CD14-positive monocyte (primary cell): ENCODE data around the gene PTPRR. TPM values are rescaled to one million over a fixed set of nuclear protein-coding genes. Genes with fewer than 3 reads are reported as not detected.

ENCODE experiments used
- DNase-seq, 3 donors: peaks; one replicate each; pipeline ENCODE4 v3.0.0-alpha.2; 2011 to 2022
- H2AFZ ChIP-seq: 2 replicates; pipeline ENCODE4 v1.6.0; 2012; ENCODE audit warnings: mild to moderate bottlenecking, low read depth, low read length, inconsistent platforms; ENCODE audit not compliant: insufficient read depth, poor library complexity, severe bottlenecking
- H3K27ac ChIP-seq, 2 donors: 1 replicate in 1 of 2; 2 replicates in 1 of 2; pipeline ENCODE4 v1.5.1; 2012 to 2013; ENCODE audit warnings: low read length in 2 of 2, control low read depth in 1 of 2, inconsistent platforms in 1 of 2, low read depth in 1 of 2, mild to moderate bottlenecking in 1 of 2
- H3K27me3 ChIP-seq, 2 donors: one replicate each; pipeline versions ENCODE4 v1.6.0 to v1.6.1; 2011 to 2013; ENCODE audit warnings: low read length in 2 of 2; ENCODE audit not compliant: control insufficient read depth in 2 of 2, insufficient read depth in 2 of 2
- H3K36me3 ChIP-seq, 2 donors: replicated peaks in 1 of 2; 1 replicate in 1 of 2; 2 replicates in 1 of 2; pipeline versions ENCODE4 v1.5.1 to v1.6.1; 2012 to 2013; ENCODE audit warnings: low read length in 2 of 2, control low read depth in 1 of 2, inconsistent platforms in 1 of 2, mild to moderate bottlenecking in 1 of 2; ENCODE audit not compliant: insufficient read depth in 2 of 2, control insufficient read depth in 1 of 2
- H3K4me1 ChIP-seq, 2 donors: 1 replicate in 1 of 2; 2 replicates in 1 of 2; pipeline versions ENCODE4 v1.5.1 to v1.6.1; 2012 to 2013; ENCODE audit warnings: low read length in 2 of 2, control low read depth in 1 of 2, inconsistent platforms in 1 of 2, mild to moderate bottlenecking in 1 of 2, moderate library complexity in 1 of 2; ENCODE audit not compliant: insufficient read depth in 2 of 2, control insufficient read depth in 1 of 2
- H3K4me2 ChIP-seq: replicated peaks from 2 replicates; pipeline ENCODE3; 2012; ENCODE audit warnings: low read length, moderate library complexity, mild to moderate bottlenecking; ENCODE audit not compliant: poor library complexity, severe bottlenecking; ENCODE audit errors: extremely low read depth
- H3K4me3 ChIP-seq, 3 experiments: fragments of 200-600 bp in 1 of 3; sonication (generic) in 1 of 3; replicated peaks in 1 of 3; 1 replicate in 2 of 3; 2 replicates in 1 of 3; pipeline ENCODE4 v1.5.1; 2011 to 2013; ENCODE audit warnings: low read length in 3 of 3, mild to moderate bottlenecking in 3 of 3, control low read depth in 2 of 3, low read depth in 2 of 3, inconsistent platforms in 1 of 3, moderate library complexity in 1 of 3
- H3K79me2 ChIP-seq: 2 replicates; pipeline ENCODE4 v1.6.0; 2012; ENCODE audit warnings: mild to moderate bottlenecking, control low read depth, inconsistent platforms, low read length, moderate library complexity; ENCODE audit not compliant: insufficient read depth
- H3K9ac ChIP-seq: 2 replicates; pipeline ENCODE4 v1.6.0; 2017; ENCODE audit warnings: low read length, mild to moderate bottlenecking; ENCODE audit not compliant: insufficient read depth, poor library complexity, severe bottlenecking
- H3K9me3 ChIP-seq, 2 donors: replicated peaks in 1 of 2; 1 replicate in 1 of 2; 2 replicates in 1 of 2; pipeline versions ENCODE4 v1.5.1 to v1.6.1; 2012 to 2013; ENCODE audit warnings: low read length in 2 of 2, control low read depth in 1 of 2; ENCODE audit not compliant: control insufficient read depth in 1 of 2, insufficient read depth in 1 of 2
- H4K20me1 ChIP-seq: 2 replicates; pipeline ENCODE4 v1.6.0; 2012; ENCODE audit warnings: mild to moderate bottlenecking, low read length, control low read depth, moderate library complexity; ENCODE audit not compliant: insufficient read depth
- H3K27ac Mint-ChIP-seq, 7 donors: one replicate each; pipeline ENCODE4 v1.8.0; 2020; ENCODE audit warnings: mild to moderate bottlenecking in 7 of 7, mixed read lengths in 7 of 7, moderate library complexity in 6 of 7, inconsistent platforms in 2 of 7
- H3K27me3 Mint-ChIP-seq, 3 donors: one replicate each; pipeline ENCODE4 v1.8.0; 2021 to 2022; ENCODE audit warnings: low read depth in 3 of 3, mild to moderate bottlenecking in 3 of 3, mixed read lengths in 3 of 3, moderate library complexity in 3 of 3, inconsistent platforms in 1 of 3
- H3K36me3 Mint-ChIP-seq, 2 donors: one replicate each; pipeline ENCODE4 v1.8.0; 2020; ENCODE audit warnings: mixed read lengths in 2 of 2, inconsistent platforms in 1 of 2, mild to moderate bottlenecking in 1 of 2
- H3K4me1 Mint-ChIP-seq: one replicate; pipeline ENCODE4 v1.8.0; 2020; ENCODE audit warnings: mild to moderate bottlenecking, mixed read lengths
- H3K4me3 Mint-ChIP-seq, 2 donors: one replicate each; pipeline ENCODE4 v1.8.0; 2020; ENCODE audit warnings: mild to moderate bottlenecking in 2 of 2, mixed read lengths in 2 of 2, moderate library complexity in 1 of 2
- H3K9me3 Mint-ChIP-seq, 7 donors: one replicate each; pipeline ENCODE4 v1.8.0; 2020 to 2022; ENCODE audit warnings: mixed read lengths in 7 of 7, mild to moderate bottlenecking in 6 of 7, moderate library complexity in 6 of 7, inconsistent platforms in 2 of 7
- WGBS: methylation state at CpG from one replicate; pipeline ENCODE4 v1.1.5; 2013; ENCODE audit warnings: missing lambda C conversion rate; ENCODE audit not compliant: insufficient coverage; 5-methylcytosine and 5-hydroxymethylcytosine counted together
- intact Hi-C, 2 donors: fragments of 100-400 bp; cut with micrococcal nuclease; formaldehyde crosslinking; loops; one replicate each; pipeline versions ENCODE4 v1.15.0 to v1.15.1; 2023
- polyA plus RNA-seq, 3 donors: library from polyadenylated mRNA; depleted of rRNA in 1 of 3; unstranded in 2 of 3; stranded (reverse) in 1 of 3; fragments of 300-500 nt in 2 of 3; fragments of >200 nt in 1 of 3; fragmentation: Illumina TruSeq in 2 of 3; gene quantifications; 1 replicate in 2 of 3; 2 replicates in 1 of 3; pipeline ENCODE4 v1.2.3, GENCODE V29; 2012 to 2021
- TF ChIP-seq, protein P1 (sequence below): fragments of 200-600 bp; IDR thresholded peaks from one replicate; pipeline ENCODE4 v1.8.0; 2022; ENCODE audit warnings: antibody characterized with exemption, mild to moderate bottlenecking

PTPRR gene
- polyA plus RNA-seq, 3 donors = not detected

DNA sequence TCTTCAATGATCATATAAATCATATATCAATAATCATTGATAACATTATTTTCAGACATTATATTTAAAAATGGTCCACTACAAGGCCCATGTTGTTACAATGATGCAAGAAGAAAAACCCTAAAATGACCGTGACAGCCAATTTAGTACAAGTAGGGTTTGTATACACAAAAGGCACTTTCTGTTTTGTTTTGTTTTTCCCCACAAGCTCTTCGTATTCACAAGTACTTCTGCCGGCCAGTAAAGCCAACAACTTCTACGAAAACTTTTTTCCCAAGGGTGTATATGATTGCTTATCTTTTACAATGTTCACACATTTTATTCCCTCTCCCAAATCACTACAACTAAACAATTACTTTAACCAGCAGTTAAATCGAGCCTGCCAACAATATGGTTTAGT lies 292.9 kb downstream of the PTPRR start:
- no CpG with 5 or more reads among the region's 5 CpGs for WGBS
- H3K4me3 Mint-ChIP-seq = no peak overlapping the region
- intact Hi-C loops = no loop called here
- H3K9me3 Mint-ChIP-seq = peaks cover 0 to 5% (median 0%) of the 10 kb centered on the region in 7 donors
- H3K36me3 Mint-ChIP-seq = no peaks in the 10 kb centered on the region
- Histone ChIP-seq H3K4me1 (no peaks in the 10 kb centered on the region), H3K27me3 (no peaks in the 10 kb centered on the region), H3K9ac (no peak overlapping the region), H4K20me1 (no peaks in the 10 kb centered on the region), H3K79me2 (no peaks in the 10 kb centered on the region), H2AFZ (no peak overlapping the region), H3K36me3 (no peaks in the 10 kb centered on the region), H3K4me3 (no peak overlapping the region), H3K4me2 (no peak overlapping the region), H3K9me3 (no peaks in the 10 kb centered on the region), H3K27ac (no peak overlapping the region)
- no peak for DNase-seq
- H3K27ac Mint-ChIP-seq = no peak overlapping the region
- H3K4me1 Mint-ChIP-seq = no peaks in the 10 kb centered on the region
- TF ChIP-seq, protein P1, sequence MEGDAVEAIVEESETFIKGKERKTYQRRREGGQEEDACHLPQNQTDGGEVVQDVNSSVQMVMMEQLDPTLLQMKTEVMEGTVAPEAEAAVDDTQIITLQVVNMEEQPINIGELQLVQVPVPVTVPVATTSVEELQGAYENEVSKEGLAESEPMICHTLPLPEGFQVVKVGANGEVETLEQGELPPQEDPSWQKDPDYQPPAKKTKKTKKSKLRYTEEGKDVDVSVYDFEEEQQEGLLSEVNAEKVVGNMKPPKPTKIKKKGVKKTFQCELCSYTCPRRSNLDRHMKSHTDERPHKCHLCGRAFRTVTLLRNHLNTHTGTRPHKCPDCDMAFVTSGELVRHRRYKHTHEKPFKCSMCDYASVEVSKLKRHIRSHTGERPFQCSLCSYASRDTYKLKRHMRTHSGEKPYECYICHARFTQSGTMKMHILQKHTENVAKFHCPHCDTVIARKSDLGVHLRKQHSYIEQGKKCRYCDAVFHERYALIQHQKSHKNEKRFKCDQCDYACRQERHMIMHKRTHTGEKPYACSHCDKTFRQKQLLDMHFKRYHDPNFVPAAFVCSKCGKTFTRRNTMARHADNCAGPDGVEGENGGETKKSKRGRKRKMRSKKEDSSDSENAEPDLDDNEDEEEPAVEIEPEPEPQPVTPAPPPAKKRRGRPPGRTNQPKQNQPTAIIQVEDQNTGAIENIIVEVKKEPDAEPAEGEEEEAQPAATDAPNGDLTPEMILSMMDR = no peak
- peaks cover 0 to 1% (median 0%) of the 10 kb centered on the region in 3 donors for H3K27me3 Mint-ChIP-seq

DNA sequence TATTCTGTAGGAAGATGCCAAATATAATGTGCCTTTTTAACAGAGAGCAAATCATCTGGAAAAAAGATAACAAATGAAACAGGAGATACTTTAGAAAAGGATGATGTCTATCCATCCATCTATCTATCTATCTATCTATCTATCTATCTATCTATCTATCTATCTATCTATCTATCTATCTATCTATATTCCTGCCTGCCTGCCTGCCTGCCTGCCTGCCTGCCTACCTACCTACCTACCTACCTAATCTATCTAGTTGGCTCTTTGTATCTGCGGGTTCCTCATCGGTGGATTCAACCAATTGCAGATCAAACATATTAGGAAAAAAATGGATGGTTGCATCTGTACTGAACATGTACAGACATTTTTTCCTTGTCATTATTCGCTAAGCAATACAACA lies 294.4 kb downstream of the PTPRR start:
- Mint-ChIP-seq H3K9me3 (peaks cover 0 to 5% (median 0%) of the 10 kb centered on the region in 7 donors), H3K36me3 (no peaks in the 10 kb centered on the region), H3K27me3 (peaks cover 0 to 1% (median 0%) of the 10 kb centered on the region in 3 donors)

More for the DNA sequence above, 294.4 kb downstream of the PTPRR start:
- H3K27ac ChIP-seq = no peak overlapping the region
- TF ChIP-seq, protein P1 = no peak
- DNase-seq = no peak
- H3K27ac Mint-ChIP-seq = no peak overlapping the region
- no peak overlapping the region for H3K4me3 ChIP-seq
- no peak overlapping the region for H3K4me3 Mint-ChIP-seq
- H3K9me3 ChIP-seq = no peaks in the 10 kb centered on the region
- H3K79me2 ChIP-seq = no peaks in the 10 kb centered on the region
- H3K4me1 Mint-ChIP-seq = no peaks in the 10 kb centered on the region
- no peaks in the 10 kb centered on the region for H3K4me1 ChIP-seq
- no peaks in the 10 kb centered on the region for H4K20me1 ChIP-seq
- H2AFZ ChIP-seq = no peak overlapping the region
- WGBS = no CpG with 5 or more reads among the region's 3 CpGs
- H3K4me2 ChIP-seq = no peak overlapping the region
- intact Hi-C loops = no loop called here
- H3K36me3 ChIP-seq = no peaks in the 10 kb centered on the region
- H3K9ac ChIP-seq = no peak overlapping the region
- H3K27me3 ChIP-seq = no peaks in the 10 kb centered on the region
